Right kidney (tissue), 9 donors: ENCODE data around the gene ITGA3.

ENCODE experiments used
- DNase-seq: peaks from one replicate; pipeline ENCODE4 v3.0.0-alpha.2; 2016
- long read RNA-seq, 8 donors: transcript quantifications; one replicate each; lab custom pipeline, GENCODE V29; 2026

ITGA3 gene
- long read RNA-seq, donor 1, full-length matches to known transcripts, result 11 of 11 reads
- long read RNA-seq, donor 1, partial matches to known transcripts, result 0 of 11 reads
- long read RNA-seq, donor 1, other reads (novel, unspliced or antisense), result 0 of 11 reads
- long read RNA-seq, donor 2, full-length matches to known transcripts, result 3 of 3 reads
- long read RNA-seq, donor 2, partial matches to known transcripts, result 0 of 3 reads
- long read RNA-seq, donor 2, other reads (novel, unspliced or antisense), result 0 of 3 reads
- long read RNA-seq, donor 3, partial matches to known transcripts, result 0 of 5 reads
- long read RNA-seq, donor 3, other reads (novel, unspliced or antisense), result 0 of 5 reads
- long read RNA-seq, donor 4, full-length matches to known transcripts, result 12 of 35 reads
- long read RNA-seq, donor 4, partial matches to known transcripts, result 23 of 35 reads
- long read RNA-seq, donor 4, other reads (novel, unspliced or antisense), result 0 of 35 reads
- long read RNA-seq, donor 5, full-length matches to known transcripts, result 11 of 42 reads
- long read RNA-seq, donor 5, partial matches to known transcripts, result 31 of 42 reads
- long read RNA-seq, donor 5, other reads (novel, unspliced or antisense), result 0 of 42 reads
- long read RNA-seq, donor 6, full-length matches to known transcripts, result 11 of 16 reads
- long read RNA-seq, donor 6, partial matches to known transcripts, result 5 of 16 reads
- long read RNA-seq, donor 6, other reads (novel, unspliced or antisense), result 0 of 16 reads
- long read RNA-seq, donor 7, result 0 reads
- long read RNA-seq, donor 8, full-length matches to known transcripts, result 9 of 9 reads
- long read RNA-seq, donor 8, partial matches to known transcripts, result 0 of 9 reads
- long read RNA-seq, donor 8, other reads (novel, unspliced or antisense), result 0 of 9 reads

DNA sequence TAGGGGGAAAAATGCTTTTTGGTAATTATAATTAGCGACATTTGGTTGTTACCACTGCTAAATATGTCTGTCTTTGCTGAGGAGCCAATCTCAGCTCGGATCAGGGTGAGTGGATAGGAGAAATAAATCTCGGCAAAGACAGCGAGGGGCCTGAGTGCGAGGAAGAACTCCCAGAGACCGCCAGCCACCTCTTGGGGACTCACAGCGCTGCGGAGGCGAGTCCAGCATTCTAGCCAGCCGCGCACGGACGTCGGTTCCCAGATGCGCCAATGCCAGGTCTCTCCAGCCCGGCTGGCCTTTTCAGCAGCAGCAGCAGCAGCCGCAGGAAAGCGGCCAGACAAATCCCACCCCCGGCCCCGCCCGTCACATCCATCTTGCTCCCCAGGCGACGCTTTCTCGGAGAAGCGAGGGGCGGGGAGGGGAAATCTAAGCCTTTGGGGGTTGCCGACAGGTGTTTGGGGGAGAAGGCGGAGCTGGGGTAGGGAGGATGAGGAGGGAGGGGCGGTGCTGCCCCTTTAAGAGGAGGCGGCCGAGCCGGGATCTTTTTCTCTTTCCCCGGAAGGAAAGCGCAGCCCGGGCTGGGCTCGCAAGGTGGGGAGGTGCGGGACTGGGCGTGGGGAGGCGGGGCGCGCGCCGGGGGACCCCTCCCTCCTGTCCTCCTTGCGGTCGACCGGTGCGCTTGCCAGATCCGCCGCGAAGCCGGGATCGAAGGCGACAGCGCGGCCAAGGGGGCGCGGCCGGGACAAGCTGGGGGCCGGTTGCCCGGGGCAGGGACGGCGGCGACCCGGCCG lies at the start of gene ITGA3:
TSS of gene ITGA3 (plus strand) at position 685 of the 791 bp plus-strand sequence. CDS start 330 bp downstream, outside the sequence.
- peak; percentile 79 for DNase-seq

DNA sequence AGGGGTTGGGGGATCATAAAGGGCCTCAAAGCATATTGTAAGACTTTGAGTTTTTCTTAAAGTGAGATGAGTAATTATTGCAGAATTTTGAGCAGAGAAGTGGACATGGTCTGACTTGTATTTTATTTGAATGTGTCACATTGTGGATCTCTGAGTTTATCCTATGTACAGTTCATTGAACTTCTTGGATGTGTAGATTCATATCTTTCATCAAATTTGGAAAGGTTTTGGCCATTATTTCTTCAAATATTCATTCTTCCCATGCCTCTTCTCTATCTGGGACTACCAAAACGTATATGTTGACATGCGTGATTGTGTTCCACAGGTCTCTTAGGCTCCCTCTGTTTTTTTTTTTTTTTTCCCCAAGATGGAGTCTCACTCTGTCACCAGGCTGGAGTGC lies 46.6 kb upstream of the ITGA3 start:
- no peak for DNase-seq

DNA sequence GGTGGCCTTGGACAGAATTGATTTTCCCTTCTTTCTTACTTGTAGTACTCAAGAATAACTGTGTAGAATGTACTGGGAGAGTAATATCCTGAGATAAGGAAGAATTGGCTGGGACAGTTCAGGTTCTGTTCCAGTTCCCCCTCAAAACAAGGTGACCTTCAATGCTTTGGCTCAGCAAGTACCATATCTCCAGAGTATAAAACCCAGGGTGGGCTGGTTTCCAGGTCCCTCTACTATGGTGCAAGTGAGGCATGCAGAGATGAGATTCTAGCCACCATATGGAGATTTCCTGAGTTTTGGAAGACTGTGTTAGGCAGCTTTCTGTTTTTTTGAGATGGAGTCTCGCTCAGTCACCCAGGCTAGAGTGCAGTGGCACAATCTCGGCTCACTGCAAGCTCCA lies 42.8 kb upstream of the ITGA3 start:
- no peak for DNase-seq

DNA sequence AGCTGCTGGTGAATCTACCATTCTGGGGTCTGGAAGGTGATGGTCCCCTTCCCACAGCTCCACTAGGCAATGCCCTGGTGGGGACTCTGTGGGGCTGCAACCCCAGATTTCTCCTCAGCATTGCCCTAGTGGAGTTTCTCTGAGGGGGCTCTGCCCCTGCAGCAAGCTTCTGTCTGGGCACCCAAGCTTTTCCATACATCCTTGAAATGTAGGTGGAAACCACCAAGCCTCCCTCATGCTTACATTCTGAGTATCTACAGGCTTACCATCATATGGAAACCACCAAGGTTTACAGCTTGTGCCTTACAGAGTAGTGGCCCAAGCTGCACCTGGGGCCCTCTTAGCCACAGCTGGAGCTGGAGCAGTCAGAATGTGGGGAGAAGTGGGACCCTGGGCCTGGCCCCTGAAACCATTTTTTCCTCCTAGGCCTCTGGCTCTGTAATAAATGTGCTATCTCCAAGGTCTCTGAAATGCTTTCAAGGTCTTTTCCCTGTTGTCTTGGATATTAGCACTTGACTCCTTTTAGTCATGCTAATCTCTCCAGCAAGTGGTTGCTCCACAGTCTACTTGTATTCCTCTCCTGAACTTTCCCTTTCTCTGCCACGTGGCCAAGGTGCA lies 41.3 kb upstream of the ITGA3 start:
- DNase-seq, result no peak

DNA sequence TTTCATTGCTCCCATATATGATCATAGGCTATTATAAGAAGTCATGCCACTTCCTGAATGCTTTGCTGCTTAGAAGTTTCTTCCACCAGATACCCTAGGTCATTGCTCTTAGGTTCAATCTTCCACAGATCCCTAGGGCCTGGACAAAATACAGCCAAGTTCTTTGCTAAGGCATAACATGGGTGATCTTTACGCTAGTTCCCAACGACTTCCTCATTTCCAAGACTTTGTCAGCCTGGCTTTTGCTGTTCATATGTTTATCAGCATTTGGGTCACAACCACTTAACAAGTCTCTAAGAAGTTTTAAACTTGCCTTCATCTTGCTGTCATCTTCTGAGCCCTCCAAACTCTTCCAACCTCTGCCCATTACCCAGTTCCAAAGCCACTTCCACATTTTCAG lies 40.8 kb upstream of the ITGA3 start:
- no peak for DNase-seq

DNA sequence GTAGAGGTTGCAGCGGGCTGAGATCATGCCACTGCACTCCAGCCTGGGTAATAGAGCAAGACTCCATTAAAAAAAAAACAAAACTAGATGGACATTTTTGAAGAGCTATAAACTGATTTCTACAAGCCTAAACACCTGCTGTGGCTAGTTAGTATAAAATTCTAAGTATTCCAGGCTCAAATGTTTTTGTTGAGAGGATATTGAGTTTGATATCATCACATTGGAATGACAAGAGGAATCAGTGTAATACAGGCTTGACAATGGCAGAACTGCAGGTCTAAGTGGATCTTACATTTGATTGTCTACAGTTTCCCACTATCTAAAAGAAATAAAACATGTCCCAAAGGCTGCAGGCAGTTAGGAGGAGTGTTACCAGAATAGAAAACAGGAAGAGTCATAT lies 37.0 kb upstream of the ITGA3 start:
- no peak for DNase-seq

DNA sequence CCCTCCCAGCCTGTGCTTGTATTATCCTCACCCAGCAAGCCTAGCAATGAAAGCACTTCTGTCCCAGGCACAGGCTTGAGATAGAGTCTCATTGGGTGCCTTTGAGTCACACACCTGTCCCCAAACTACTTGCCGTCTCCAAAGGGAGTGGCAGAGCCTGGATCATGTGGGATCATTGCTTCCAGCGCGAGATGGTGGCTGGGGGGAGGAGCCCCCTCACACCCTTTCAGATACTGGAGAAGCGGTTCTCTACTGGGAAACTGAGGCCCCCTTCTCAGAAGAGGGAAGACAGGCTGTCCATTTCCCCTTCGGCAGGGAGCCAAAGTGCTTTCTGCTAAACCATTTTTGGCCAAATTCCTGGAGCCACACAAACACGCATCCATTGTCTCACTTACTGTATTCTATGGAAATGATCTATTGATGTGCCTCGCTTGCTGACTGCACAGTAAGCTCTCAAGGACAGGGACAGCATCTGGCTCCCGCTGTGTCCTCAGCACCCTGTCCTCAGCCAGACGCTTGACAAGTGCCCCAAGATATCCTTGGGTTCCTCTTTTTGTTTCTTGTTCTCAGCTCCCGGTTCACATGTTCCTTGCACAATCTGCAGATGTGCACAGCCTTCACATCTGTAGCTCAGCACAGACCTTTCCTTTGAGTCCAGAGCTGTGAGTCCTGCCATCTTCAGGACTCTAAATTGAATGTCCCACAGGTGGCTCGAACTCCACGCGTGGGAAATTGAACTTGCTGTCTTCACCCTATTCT lies 34.9 kb upstream of the ITGA3 start:
- no peak for DNase-seq

DNA sequence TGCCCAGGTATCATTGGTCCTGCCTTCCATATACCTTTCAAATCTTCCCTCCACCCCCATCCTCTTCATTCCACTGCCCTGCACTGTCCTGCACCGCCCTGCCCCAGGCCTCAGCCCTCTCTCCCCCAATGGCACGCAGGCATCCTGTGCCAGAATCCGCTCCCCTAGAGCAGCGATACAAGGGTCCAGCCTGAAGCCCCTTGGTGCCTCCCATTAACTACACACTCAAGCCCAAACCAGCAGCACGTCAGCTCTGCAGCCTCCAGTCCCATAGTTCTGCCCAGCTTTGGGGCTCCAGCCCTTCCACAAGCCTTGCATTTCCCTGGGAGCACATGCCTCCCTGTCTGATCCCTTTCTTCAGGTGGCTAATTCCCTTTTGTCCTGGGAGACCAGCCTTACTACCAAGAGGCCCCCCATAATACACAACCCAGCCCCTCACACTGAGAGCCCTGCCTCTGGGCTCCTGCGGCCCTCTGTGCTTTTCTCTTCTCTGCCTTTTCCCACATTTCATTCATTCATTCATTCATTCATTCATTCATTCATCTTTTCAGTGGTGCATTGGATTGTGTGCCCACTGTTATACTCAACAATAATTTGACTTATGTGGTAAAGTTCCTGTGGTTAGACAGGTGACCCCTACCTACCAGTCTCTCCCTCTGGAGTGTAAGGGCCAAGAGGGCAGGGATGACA lies 34.1 kb upstream of the ITGA3 start:
- DNase-seq, result no peak

DNA sequence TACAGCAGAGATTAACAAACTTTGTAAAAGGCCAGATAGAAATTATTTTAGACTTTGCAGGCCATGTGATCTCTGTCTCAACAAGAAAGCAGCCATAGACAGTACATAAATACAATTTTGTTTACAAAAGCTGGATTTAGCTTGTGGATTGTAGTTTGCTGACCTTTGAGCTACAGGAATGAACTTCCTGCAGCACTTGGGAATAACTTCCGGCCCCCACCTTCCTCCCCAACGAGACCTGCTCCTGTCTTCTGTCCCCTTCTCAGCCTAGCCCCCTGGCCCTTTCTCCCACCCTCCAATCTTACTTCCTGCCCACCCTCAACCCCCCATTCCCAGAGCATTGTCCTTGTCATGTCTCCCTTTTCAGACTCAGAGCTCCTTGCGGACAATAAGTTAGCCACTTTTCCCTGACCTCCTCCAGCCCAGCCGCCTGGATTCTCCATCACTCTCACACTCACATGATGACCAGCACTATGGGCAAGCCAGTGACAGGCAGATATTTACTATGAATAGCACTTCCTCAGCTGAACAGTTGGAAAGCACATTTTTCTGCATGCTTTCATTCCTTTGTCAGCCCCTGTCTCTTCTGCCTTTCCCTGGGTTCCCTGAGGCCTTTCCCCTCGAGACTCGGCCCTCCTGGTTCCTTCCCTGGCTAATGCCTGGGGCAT lies 33.3 kb upstream of the ITGA3 start:
- DNase-seq, result no peak

DNA sequence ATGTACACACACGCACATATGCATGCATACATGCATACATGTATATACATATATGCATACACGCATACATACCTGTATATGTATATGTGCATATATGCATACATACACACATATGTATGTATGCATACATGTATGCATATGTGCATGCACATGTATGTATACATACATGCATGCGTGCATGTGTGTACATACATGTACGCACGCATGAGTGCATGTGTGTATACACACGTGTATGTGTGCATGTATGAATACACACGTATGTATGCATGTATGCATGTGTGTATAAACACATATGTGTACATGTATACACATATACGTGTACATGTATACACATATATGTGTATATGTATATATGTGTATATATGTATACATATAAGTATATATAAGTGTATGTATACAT lies 32.4 kb upstream of the ITGA3 start:
- DNase-seq, result no peak

DNA sequence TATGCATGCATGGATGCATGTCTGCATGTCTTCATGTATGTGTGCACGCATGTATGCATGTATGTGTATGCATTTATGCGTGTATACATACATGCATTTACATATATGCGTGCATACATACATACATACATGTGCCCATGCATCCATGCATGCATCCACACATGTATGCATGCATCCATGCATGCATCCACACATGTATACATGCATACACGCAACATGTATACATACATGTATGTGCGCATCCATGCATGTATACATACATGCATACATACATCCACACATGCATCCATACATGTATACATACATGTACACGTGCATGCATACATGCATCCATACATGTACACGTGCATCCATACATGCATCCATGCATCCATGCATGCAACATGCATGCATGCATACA lies 31.1 kb upstream of the ITGA3 start:
- DNase-seq, result no peak

DNA sequence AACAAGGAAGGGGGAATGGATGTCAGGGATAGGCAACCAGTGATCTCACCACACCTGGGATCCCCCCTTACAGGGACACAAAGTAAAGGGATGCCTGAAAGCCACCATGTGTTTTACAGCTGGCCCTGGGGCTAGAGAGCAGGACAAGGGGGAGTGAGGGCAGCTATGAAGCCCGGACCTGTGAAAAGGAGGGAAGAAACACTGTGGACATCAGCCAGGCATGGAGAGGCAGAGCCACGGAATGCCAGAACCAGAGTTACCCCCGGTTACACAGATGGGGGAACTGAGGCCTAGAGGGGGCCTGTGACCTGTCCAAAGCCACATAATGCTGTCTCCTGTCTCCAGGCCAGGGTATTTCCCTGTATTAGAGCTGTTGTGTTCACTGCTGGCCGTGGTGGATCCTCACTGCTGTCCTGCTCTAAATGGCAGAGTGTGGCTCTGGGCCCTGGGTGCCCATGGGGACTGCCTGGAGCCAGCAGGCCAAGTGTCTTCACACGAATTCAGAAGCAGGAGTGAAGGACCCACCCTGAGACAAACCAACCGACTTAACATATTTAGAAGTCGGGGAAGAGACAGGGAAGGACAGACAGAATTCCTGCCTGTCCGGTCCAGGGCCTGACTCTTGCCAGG lies 29.7 kb upstream of the ITGA3 start:
- DNase-seq, result no peak

DNA sequence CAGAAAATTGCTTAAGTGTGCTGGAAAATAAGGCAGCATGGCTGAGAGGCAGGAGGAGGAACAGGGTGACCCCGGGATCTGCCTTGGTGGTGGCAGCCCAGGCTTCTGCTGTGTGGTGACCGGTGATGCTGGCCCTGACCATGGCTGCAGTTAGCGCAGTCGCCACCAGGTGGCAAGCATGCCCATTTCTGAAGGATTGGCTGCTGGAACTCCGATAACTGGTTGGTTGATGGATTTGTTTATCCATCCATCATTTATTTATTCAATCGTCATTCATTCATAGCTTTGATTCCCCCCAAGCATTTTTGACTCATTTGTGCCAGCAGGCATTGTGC lies 29.1 kb upstream of the ITGA3 start:
- peak; percentile 73 for DNase-seq

DNA sequence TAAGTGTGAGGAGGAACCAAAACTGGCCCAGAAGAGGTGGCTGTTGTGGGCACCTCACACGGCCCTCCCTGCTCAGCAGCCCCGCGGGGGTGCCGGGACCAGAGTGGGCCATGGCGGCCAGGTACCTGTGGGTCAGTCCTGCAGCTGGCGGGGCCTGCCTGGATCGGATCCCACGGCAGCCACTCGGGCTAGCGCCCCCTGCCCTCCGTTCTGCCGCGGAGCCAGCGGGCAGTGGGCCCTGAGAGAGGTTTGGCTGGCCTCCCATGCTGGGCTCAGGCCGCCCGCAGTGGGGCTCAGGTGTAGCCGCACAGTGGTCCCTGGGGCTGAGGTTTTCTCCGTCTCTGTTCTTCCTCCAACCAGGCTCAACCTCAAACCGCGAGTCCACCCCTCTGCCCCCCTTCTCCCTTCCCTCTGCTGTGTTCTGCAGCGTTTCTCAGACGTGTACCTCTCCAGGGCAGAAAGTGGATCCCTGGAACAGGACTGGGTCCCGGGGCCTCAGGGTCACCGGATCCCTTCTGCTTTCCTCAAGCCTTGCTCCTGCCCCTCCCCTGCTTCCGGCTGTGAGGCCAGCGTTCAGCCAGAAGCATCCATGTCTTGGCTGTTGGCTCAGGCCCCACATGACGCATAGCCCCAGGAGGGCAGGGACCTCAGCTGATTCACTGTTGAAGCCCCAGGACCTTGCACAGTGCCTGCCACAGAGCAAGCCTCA lies 28.6 kb upstream of the ITGA3 start:
- DNase-seq, result peak; percentile 60

DNA sequence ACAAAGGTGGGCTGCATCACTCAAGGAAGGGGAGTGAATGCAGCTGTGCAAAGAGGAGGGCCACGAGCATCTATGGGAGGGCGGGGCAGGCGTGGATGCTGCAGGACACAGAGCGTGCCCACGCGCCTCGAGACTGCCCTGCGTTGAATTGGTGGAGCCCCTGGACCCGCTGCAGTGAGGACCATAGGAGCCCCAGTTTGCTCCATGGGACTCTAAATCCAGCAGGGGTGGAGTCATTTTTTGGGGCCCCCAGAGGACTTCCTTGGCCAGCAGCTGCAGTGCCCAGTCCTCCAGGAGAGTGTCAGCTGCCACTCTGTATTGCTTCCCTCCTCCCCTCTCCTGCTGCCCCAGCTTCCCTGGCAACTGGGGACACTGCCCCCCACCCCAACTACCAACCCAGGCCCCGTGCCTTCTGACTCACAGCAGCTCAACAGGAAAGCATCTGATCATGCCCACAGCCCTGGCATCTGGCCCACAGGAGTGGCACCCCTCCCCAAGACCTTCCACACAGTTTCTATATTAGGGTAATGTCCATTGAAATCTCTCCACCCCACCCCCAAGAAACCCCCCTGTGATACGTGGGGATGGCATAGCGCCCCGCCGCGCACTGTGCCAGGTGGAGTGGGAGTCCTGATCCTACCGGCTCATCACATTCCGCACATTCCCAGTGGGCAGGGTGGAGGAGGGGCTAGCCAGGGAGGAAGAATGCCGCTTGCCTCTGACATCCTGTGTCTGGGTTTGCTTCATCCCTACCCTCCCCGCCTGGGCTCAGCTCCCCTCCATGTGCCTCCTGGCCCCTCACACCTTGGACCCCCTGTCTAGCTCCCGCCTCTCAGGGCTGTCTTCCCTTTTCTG lies 27.8 kb upstream of the ITGA3 start:
- peak; percentile 44 for DNase-seq

DNA sequence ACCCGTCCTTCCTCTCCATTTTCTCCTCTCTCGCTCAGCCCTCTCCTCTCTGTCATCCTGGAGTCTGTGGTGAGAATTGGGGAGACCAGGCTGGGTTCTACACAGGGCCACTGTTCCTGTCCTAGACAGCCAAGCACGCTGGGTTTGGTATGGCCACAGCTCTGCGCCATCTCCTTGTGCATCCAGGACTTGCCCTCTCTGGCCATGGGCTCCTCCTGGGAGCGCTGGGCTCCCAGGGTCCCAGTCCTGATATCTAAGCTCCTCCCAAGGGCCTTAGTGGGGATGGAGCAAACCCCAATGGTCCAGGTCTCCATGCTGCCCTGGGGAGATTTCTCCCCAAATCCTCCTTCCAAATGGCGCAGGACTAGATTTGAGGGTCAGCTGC lies 27.2 kb upstream of the ITGA3 start:
- DNase-seq, result no peak

DNA sequence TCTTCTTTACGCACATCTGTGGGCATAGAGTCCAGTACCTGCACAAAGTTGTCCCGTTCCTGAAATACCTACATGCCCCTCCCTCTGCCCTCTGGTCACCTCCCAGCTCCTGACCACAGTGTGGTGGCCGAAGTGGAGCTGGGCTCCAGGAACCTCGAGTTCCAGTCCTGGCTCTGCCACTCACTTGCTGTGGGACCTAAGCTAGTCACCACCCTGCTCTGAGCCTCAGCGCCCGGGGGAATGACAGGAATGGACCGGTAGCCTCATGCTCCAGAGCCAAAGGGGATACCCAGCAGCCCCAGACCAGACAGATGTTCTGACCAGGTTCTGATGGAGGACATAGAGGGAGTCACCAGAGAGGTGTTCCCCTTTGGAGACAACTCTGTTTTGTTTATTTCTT lies 26.7 kb upstream of the ITGA3 start:
- DNase-seq, result no peak

DNA sequence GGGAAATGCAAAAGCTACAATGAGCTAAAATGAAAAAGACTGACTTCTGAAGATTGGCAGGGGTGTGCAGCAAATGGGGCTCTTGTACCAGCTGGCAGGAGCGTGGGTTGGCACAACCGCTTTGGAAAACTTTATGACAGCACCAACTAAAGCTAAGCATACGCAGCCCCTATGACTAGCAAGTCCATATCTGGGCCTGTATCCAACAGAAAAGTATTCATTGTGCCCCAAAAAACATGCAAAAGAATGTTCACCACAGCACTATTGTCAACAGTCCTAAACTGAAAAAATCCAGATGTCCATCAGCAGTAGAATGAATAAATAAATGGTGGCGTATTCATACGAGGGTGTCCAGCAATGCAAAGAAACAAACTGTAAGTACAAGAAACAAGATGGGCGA lies 22.6 kb upstream of the ITGA3 start:
- DNase-seq, result no peak
